Measurements from ENCODE around the gene DNAH10.

DNAH10 gene, protein sequence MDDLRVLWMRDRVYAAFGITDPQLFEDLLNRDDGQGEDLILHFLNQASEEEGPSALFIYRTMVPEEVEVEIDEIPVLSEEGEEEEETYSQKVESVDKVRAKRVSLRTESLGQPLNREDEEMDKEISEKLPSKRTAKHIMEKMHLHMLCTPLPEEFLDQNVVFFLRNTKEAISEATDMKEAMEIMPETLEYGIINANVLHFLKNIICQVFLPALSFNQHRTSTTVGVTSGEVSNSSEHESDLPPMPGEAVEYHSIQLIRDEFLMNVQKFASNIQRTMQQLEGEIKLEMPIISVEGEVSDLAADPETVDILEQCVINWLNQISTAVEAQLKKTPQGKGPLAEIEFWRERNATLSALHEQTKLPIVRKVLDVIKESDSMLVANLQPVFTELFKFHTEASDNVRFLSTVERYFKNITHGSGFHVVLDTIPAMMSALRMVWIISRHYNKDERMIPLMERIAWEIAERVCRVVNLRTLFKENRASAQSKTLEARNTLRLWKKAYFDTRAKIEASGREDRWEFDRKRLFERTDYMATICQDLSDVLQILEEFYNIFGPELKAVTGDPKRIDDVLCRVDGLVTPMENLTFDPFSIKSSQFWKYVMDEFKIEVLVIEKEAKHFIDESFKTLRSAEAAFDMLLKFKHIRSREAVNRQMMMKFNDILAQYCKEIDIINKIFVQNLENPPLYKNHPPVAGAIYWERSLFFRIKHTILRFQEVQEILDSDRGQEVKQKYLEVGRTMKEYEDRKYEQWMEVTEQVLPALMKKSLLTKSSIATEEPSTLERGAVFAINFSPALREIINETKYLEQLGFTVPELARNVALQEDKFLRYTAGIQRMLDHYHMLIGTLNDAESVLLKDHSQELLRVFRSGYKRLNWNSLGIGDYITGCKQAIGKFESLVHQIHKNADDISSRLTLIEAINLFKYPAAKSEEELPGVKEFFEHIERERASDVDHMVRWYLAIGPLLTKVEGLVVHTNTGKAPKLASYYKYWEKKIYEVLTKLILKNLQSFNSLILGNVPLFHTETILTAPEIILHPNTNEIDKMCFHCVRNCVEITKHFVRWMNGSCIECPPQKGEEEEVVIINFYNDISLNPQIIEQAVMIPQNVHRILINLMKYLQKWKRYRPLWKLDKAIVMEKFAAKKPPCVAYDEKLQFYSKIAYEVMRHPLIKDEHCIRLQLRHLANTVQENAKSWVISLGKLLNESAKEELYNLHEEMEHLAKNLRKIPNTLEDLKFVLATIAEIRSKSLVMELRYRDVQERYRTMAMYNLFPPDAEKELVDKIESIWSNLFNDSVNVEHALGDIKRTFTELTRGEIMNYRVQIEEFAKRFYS (N-terminal part only)

DNA sequence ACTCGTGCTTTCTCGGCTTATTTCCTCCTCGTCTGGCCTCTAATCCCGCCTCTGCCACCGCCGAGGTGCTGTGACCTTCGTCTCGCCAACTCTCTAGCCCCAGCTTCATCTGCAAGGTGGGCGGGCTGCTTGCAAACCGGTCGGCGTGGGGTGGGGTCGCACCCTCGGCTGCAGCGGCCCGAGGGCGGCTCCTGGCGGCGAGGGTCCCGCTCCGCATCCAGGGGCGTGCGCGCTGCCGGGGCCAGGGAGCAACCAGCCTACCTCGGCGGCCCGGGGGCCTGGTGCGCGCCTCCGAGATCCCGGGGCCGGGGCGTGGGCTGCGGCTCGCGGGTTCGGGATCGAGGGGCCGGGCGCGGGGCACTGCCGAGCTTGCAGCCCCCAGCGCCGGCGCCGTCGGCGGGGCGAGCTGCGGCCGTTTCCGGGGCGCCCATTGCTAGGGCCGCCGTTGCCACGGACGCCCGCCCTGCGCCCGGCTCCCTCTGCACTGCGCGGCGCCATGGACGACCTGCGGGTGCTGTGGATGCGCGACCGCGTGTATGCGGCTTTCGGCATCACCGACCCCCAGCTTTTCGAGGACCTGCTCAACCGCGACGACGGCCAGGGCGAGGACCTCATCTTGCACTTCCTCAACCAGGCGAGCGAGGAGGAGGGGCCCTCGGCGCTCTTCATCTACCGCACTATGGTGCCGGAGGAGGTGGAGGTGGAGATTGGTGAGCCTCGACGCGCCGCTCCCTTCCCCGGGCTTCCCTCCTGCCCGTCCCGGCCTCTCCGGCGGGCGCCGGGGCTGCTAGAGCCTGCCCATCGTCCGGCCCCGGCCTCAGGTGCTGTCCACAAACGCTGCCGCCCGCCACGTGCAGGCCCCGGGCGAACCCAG is at the start of gene DNAH10:
DNAH10 (plus strand) TSS at position 461 of the 874 bp plus-strand sequence; CDS start at position 497, 36 bp downstream.
- DNase-seq, result no peak

DNA sequence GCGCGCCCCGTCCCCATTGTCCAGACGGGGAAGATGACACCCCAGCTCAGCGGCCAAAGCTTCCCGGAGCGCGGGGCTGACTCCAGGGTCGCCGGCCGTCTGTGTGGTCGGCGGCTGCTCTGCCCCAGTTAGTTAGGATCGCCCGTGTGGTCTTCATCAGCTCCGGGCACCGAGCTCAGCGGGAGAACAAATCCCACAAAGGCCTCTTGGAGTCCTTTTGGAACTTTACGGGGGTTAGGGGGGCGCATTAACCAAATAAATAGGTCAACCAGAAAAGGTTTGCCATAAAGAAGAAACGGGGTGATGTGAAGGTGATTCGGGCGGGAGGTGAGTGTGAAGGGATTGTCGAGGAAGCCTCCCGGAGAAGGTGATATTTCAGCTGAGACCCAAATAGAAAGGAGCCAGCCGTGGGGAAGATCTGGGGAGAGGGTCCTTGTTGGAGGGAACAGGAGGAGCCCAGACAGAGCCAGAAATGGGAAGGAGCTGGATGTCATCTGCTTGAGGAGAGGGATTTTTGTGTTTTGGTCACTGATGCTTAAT is 49.3 kb upstream of the DNAH10 start:
- no peak for DNase-seq

DNA sequence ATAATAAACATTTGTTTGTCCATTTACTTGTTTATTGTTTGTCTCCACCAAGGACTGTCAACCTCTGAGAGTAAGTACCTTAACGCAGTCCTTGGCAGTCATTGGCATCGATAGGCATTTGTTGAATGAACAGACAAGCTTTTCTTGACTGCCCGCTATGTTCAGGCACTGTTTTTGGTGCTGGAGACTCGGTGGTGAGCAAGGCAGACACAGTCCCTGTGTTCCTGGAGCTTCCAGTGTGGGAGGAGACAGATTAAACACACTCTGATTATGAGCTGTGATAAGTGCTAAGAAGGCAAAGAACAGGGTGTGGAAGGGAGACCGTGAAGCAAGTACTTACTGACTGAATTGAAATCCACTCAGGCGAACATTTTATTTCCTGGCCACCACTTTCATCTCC is 48.7 kb upstream of the DNAH10 start:
- no peak for DNase-seq

DNA sequence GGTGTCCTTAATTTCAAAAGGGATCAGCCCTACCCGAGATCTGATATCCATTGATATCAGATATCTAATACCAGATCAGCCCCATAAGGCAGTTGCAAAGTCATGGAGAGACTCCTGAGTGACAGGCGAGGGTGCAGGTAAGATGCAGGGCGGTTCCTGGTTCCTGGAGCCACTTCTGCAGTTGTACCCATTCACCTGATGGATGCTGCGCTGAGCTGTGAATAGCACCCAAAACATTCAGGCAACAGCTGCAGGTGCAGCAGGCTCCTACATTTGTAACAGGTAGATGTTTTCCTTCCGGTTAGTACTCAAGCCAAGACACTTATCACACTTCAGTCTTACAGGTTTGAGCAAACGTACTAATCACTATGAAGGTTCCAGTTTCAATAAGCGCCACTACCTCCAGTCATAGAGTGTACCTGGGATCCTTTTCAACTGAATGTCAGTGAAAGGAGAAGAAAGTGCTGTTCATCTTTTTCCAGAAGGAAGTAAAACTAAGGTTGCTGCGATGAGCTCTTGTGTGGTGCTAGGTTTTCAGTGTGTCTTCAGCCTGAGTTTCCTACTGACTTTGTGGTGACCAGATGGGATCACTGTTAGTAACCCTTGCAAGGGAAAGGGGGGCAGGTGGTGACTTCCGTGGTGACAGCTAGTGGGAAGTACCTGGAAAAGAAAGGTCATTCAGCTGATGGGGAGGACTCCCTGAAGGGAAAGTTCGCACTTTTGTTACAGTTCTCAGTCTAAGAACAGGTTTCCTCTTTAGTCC is 48.1 kb upstream of the DNAH10 start:
- no peak for DNase-seq

DNA sequence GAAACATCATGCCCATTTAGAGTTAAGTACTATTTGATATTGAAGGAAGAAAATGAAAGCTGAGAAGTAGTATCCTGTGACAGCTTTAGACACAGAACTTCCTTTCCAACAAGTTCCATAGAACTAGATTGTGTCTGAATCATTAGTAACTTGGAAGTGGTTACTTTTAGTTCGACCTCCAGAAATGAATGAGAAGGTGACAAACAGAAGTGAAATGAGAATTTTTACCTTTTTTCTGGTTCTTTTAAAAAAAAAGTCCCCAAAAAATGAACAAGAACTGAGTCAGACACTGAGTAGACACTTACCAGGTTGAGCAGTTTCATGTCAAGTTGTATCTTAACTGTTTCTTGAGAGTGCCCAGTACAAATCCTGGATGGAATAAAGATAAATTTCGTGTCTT is 46.9 kb upstream of the DNAH10 start:
- DNase-seq, result no peak

DNA sequence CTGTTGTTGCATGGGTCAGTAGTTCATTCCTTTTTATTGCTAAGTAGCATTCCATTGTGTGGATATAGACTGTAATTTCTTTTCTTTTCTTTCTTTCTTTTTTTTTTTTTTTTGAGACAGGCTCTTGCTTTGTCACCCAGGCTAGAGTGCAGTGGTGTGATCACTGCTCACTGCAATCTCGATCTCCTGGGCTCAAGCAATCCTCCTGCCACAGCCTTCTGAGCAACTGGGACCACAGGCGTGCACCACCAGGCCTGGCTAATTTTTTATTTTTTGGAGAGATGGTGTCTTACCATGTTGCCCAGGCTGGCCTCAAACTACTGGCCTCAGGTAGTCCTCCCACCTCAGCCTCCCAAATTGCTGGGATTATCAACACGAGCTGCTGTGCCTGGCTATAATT is 44.8 kb upstream of the DNAH10 start:
- no peak for DNase-seq

DNA sequence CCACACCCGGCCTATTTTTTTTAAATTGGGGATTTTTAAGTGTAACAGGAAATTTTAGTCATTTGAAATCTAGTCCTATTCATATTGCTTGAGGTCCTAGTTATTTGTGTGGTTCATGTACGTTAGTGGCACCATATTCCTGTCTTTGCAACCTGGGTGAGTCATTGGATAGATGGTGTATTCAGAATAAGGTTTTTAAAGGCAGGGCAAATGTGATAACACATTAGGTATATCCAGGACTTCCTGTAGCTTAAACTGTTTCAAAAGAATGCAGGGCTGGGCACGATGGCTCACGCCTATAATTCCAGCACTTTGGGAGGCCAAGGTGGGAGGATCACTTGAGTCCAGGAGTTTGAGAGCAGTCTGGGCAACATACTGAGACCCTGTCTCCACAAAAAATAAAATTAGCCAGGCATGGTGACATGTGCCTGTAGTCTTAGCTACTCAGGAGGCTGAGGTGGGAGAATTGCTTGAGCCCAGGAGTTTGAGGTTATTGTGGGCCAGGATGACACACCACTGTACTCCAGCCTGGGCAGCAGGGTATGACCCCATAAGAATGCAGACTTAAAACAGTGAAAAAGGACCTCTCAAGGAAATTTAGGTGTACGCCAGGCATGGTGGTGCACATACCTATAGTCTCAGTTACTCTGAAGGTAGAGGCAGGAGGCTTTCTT is 41.8 kb upstream of the DNAH10 start:
- DNase-seq, result no peak

DNA sequence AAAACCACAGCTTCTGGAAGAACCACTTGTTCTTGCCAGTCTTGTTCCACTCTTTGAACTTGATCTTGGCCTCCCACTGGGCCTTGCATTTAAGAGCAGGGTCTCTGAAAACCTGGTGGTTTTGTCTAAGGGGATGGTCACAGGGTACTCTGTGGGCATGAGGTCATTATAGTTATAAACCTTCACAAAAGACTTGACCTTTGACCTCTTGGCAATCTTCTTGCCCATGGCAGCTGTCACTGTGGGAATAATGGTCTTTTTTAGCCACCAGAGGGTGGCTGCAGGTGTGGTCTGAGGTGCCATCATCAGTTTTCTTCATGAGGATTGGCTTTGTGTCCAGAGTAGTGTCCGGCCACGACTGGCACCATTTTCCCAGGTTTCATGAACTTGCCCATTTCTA is 40.9 kb upstream of the DNAH10 start:
- no peak for DNase-seq

DNA sequence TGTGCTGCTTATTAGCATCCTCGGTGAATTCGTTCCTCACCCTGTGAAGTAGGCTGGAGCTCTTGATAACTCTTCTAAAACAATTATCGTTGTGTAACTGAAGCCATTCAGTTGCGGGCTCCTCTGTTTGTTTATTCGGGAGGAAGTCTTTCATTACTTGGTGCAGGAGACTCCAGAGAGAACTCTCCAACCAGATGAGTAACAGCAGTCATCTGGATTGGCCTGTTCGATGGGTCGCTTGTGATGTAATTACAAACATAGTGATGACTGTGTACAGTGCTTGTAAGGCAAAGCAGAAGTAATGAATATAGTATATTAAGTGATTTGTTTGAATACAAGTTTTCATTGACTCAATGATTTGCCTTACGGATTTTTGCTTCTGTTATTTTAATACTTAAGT is 39.1 kb upstream of the DNAH10 start:
- DNase-seq, result no peak

DNA sequence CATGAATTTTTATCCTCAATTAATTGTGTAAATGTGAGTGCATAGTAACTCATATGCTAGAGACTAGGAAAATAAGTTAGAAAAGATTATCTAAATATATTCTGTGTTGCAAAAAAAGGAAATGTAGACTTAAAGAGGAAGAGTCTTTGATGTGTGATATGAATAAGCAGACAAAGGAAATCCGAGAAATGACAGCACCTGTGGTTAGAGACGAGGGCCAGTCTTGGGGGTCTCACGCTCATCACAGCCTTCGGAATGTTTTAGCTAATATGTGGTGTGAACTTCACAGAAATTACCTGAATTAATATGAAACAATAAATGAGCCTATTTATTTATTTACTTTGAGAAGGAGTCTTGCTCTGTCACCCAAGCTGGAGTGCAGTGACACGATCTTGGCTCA is 38.3 kb upstream of the DNAH10 start:
- no peak for DNase-seq

DNA sequence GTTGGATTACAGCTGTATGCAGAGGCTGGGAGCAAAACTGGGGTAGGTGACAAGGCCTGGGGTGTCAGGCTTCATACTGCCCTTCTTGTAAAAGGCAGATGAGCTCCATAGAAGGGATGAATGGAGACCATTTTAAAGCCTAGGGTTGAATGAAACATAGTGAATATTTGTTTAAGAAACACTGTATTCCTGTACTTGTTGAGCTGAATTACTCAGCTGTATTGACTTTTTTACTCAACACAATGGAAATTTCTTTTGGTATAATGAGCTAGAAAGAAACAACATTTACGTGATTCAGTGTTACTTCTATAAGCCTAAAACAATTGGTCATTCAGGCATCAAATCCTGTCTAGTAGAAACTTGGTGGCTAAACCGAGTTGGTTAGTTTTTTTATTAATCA is 35.9 kb upstream of the DNAH10 start:
- DNase-seq, result no peak

DNA sequence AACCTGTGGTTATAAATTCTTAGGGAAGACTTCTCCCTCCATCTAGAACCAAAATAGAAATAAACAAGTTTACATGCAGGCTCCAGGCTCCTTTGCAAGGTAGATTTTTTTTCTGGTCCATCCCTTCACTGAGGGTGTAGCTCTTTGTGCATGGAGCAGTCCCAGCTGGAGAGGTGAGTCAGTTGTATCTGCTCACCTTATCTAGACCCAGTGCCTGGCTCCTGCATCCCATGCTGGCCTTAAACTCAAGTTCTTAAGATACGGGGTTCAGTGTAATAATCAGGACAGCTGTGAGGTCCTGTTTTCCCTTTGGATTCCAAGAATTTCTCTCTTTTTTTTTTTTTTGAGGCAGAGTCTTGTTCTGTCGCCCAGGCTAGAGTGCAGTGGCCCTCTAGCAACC is 35.1 kb upstream of the DNAH10 start:
- no peak for DNase-seq

DNA sequence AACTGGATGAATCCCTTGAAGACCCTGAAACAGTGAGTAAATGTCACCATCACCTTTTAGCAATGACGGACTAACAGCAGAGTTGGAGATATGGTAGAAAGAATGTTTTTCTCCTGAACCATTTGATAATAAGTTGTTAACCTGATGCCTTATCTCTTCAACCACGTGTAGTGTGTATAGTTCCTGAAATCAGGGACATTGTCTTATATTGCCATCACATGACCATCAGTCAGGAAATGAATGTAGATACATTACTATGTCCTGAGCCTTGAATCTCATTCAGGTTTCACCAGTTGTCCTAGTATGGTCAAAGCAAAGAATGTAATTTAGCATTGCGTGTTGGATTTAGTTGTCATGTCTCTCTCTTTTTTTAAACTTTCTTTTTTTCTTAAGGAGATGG is 34.2 kb upstream of the DNAH10 start:
- DNase-seq, result no peak

DNA sequence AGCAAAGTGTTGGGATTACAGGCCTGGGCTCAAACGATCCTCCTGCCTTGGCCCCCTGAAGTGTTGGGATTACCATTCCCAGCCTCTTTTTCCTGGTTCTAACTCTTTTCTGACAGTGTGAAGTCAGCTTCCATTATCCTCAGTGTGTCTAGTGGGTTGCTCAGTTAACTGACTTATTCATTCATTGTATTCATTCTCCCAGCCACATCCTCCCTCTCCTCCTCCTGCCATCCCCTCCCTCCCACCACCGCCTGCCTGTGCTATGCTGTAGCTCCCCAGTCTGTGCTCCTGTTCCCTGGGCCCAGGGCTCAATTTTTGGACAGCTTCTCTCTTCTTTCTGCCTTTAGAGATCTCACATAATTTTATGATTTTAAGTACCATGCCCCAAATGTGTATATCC is 30.5 kb upstream of the DNAH10 start:
- no peak for DNase-seq

DNA sequence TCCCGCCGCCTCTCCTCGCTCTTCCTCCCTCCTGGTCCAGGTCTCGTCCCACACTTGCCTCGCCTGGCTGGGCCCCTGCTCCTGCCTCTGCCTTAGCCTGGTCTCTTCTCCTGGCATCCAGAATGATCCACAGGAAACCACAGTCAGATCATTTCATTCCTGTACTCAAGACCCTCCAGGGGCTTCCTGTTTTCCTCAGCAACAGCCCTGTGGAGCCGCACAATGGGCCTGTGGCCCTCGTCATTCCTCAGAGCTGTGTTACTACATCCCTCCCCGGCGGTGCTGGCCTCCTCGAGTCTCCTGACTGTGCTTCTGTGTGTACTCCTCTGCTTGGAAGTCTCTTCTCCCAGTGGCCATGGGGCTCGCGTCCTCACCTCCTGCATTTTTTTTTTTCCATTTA is 29.9 kb upstream of the DNAH10 start:
- DNase-seq, result no peak

DNA sequence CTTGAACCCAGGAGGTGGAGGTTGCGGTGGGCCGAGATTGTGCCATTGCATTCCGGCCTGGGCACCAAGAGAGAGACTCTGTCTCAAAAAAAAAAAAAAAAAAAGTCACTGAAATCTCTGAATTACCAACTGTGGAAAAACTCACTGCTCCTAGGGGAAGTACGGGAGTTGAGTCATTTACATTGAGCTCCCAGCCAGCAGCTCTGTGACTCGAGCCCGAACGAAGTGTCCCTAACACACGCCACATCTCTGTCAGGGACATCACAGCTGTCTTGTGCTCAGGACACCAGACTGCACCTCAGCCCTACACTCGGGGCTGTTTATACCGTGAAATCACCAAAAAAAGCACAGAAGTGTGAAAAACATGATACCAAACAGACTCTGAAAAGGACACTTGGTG is 28.9 kb upstream of the DNAH10 start:
- no peak for DNase-seq

DNA sequence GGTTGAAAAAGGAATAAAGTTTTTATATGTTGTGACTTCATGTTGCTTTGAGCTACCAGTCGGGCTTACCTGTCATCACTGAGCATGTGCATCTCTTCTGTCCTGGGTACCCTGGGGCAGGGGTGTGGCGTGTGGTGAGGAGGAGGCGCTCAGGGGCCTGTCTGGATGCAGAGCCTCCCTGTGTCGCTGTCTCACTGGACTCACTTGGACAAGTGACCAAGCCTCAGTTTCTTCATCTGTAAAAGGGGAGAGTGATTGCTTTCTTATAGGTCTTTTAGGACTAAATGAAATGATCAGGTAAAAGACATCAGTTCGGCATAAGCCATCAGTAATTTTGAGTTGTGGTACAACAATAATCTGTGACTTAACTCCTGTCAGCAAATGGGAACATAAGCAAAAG is 27.8 kb upstream of the DNAH10 start:
- DNase-seq, result no peak

DNA sequence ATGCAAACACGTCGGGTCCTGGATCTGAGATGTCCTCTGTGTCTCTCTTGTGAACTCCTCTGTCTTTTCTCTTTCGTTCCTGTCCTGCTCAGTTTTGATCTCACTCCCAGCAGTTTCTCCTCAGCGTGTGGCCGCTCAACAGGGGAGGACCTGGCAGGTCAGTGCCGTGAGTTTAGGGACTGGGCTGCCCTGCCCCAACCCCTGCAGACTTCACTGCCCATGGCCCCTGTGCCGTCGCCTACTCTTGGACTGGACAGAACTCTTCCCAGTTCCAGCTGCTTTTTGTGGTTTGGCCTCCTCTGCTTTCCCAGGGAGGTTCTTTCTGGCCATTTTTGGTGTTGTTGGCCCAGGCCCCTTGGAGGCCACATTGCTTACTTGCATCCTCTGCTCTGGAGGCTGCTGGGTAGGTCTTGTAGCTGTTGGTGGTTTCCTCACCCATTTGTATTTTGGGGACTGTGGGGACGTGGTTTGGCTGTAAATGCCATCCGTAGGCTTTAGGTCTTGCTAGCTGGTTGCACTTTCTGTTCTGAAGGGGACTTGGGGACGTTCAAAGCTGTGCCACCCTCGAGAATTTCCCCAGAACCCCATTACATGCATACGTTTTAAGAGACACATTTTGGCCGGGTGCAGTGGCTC is 20.0 kb upstream of the DNAH10 start:
- no peak for DNase-seq

DNA sequence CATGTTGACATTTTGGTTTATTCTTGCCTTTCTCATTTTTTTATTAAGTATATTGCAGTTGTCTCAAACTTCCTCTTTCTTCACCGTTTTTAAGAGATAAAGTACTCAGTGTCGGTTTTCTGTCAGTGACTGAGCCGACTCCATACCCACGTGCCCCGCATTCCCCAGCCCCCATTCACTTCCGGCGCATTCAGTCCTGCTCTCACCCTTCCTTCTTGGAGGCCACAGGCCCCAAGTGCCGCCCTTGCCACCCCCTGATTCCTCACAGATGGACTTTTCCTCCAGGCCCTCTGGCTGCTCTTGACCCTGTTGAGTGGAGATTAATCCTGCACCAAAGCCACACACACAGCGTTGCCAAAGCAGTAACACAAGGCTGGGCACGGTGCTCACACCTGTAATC is 19.1 kb upstream of the DNAH10 start:
- peak; percentile 95 for DNase-seq

DNA sequence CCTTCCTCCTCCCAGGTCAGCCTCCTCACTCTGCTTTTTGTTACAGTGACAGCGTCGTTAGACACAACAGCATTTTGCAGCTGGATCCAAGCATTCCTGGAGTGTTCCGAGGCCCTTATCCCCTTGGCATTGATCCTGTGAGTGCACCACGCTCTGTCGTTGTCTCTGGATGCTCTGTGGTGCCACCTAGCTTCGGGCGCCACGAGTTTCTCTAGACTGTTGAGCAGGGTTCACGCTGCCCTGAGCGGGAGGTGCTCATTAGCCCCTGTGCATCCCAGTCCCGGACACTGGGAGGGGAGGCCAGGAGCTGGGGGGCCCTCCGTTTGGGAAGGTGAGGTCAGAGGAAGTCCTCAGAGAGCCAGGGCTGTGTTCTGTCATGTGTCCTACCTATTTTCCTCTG is 17.3 kb upstream of the DNAH10 start:
- no peak for DNase-seq
